ENCODE measurements around the gene ATG2A.

Gene ATG2A

GRCh38 chr11:64887757-64888405 is 29.1 kb downstream of the ATG2A start:
- DNase-seq (ENCODE audit: low read depth in 2 of 2, low spot score in 1 of 2) = peak; percentile 62 to 74

- DNase-seq (ENCODE audit: low read depth in 2 of 2, low spot score in 1 of 2) = no peak
Measured at GRCh38 chr11:64887234-64887756, 29.7 kb downstream of the ATG2A start.

- no peak for DNase-seq (ENCODE audit: low read depth in 2 of 2, low spot score in 1 of 2)
Measured at GRCh38 chr11:64885367-64886286, 31.4 kb downstream of the ATG2A start.

- no peak for DNase-seq (ENCODE audit: low read depth in 2 of 2, low spot score in 1 of 2)
Measured at GRCh38 chr11:64884019-64884418, 33.0 kb downstream of the ATG2A start.

- no peak for DNase-seq (ENCODE audit: low read depth in 2 of 2, low spot score in 1 of 2)
Measured at GRCh38 chr11:64883575-64883974, 33.4 kb downstream of the ATG2A start.

- no peak for DNase-seq (ENCODE audit: low read depth in 2 of 2, low spot score in 1 of 2)
Measured at GRCh38 chr11:64882243-64882642, 34.8 kb downstream of the ATG2A start.

- no peak for DNase-seq (ENCODE audit: low read depth in 2 of 2, low spot score in 1 of 2)
Measured at GRCh38 chr11:64881476-64881875, 35.5 kb downstream of the ATG2A start.

GRCh38 chr11:64880240-64881001 is 36.6 kb downstream of the ATG2A start:
- no peak for DNase-seq (ENCODE audit: low read depth in 2 of 2, low spot score in 1 of 2)

GRCh38 chr11:64879244-64879900 is 37.6 kb downstream of the ATG2A start:
- no peak for DNase-seq (ENCODE audit: low read depth in 2 of 2, low spot score in 1 of 2)

GRCh38 chr11:64878494-64879243 is 38.3 kb downstream of the ATG2A start, which contains the start of gene EHD1:
Gene EHD1 (minus strand): TSS chr11:64878621. CDS start chr11:64878464, 157 bp downstream.
- peak; percentile 99 for DNase-seq (ENCODE audit: low read depth in 2 of 2, low spot score in 1 of 2)

- no peak for DNase-seq (ENCODE audit: low read depth in 2 of 2, low spot score in 1 of 2)
Measured at GRCh38 chr11:64878223-64878493, 38.9 kb downstream of the ATG2A start.

GRCh38 chr11:64877390-64878222 is 39.4 kb downstream of the ATG2A start:
- DNase-seq (ENCODE audit: low read depth in 2 of 2, low spot score in 1 of 2) = no peak

- no peak for DNase-seq (ENCODE audit: low read depth in 2 of 2, low spot score in 1 of 2)
Measured at GRCh38 chr11:64876835-64877341, 40.1 kb downstream of the ATG2A start.

- no peak for DNase-seq (ENCODE audit: low read depth in 2 of 2, low spot score in 1 of 2)
Measured at GRCh38 chr11:64876229-64876750, 40.7 kb downstream of the ATG2A start.

GRCh38 chr11:64875369-64876228 is 41.4 kb downstream of the ATG2A start:
- no peak for DNase-seq (ENCODE audit: low read depth in 2 of 2, low spot score in 1 of 2)

- no peak for DNase-seq (ENCODE audit: low read depth in 2 of 2, low spot score in 1 of 2)
Measured at GRCh38 chr11:64874308-64875240, 42.4 kb downstream of the ATG2A start.
